ENCODE results near the gene SPTLC2.
"Not testable (repeated sequence)": the region's sequence is repeated elsewhere in the genome, so short reads cannot be mapped to it uniquely, and the experiment has no call there.

The SPTLC2 gene

GRCh38 chr14:77616454-77617229 is at the start of gene SPTLC2:
Gene SPTLC2 (minus strand): TSS chr14:77616637. CDS start chr14:77616579, 58 bp downstream.
- peak; percentile 96 to 97 for DNase-seq

GRCh38 chr14:77663293-77663692 is 46.9 kb upstream of the SPTLC2 start:
- DNase-seq: no peak

GRCh38 chr14:77661562-77661961 is 45.1 kb upstream of the SPTLC2 start:
- DNase-seq: not testable (repeated sequence)

GRCh38 chr14:77660754-77661153 is 44.3 kb upstream of the SPTLC2 start:
- DNase-seq: no peak

- DNase-seq: no peak
Measured at GRCh38 chr14:77659831-77660230, 43.4 kb upstream of the SPTLC2 start.

- no peak for DNase-seq
Measured at GRCh38 chr14:77657280-77657679, 40.8 kb upstream of the SPTLC2 start.

GRCh38 chr14:77654001-77654441 is 37.6 kb upstream of the SPTLC2 start:
- no peak for DNase-seq

GRCh38 chr14:77649326-77649725 is 32.9 kb upstream of the SPTLC2 start:
- DNase-seq: no peak

GRCh38 chr14:77648520-77649200 is 32.2 kb upstream of the SPTLC2 start:
- DNase-seq: no peak

- DNase-seq: no peak
Measured at GRCh38 chr14:77647853-77648252, 31.4 kb upstream of the SPTLC2 start.

GRCh38 chr14:77646907-77647306 is 30.5 kb upstream of the SPTLC2 start:
- DNase-seq: no peak

- no peak for DNase-seq
Measured at GRCh38 chr14:77645520-77646230, 29.2 kb upstream of the SPTLC2 start.

- no peak for DNase-seq
Measured at GRCh38 chr14:77642407-77642806, 26.0 kb upstream of the SPTLC2 start.

GRCh38 chr14:77641534-77642341 is 25.3 kb upstream of the SPTLC2 start:
- peak; percentile 63 to 76 for DNase-seq

GRCh38 chr14:77640756-77641533 is 24.5 kb upstream of the SPTLC2 start:
- DNase-seq: no peak

- DNase-seq: no peak
Measured at GRCh38 chr14:77638771-77639171, 22.3 kb upstream of the SPTLC2 start.

GRCh38 chr14:77635869-77636268 is 19.4 kb upstream of the SPTLC2 start:
- not testable (repeated sequence) for DNase-seq

- DNase-seq: not testable (repeated sequence)
Measured at GRCh38 chr14:77635466-77635865, 19.0 kb upstream of the SPTLC2 start.

- no peak for DNase-seq
Measured at GRCh38 chr14:77630111-77630510, 13.7 kb upstream of the SPTLC2 start.

GRCh38 chr14:77625360-77625759 is 8.9 kb upstream of the SPTLC2 start:
- no peak for DNase-seq

GRCh38 chr14:77623201-77623600 is 6.8 kb upstream of the SPTLC2 start:
- no peak for DNase-seq

Measured in activated CD4-positive, alpha-beta T cell treated with anti-CD3 and anti-CD28 coated beads for 4 hours (primary cell).